Sigmoid colon (tissue), 7 donors: ENCODE results near the gene PPME1. TPM values are rescaled to one million over a fixed set of nuclear protein-coding genes. Genes with fewer than 3 reads are reported as not detected.

Experiments used
- DNase-seq: peaks from one replicate; pipeline ENCODE4 v3.0.0-alpha.2; 2019
- H3K27ac ChIP-seq, 4 donors: fragments of 200-600 bp; sonication (generic); one replicate each; pipeline ENCODE4 v1.5.1; 2016 to 2019; ENCODE audit warnings: mild to moderate bottlenecking in 1 of 4
- H3K27me3 ChIP-seq, 3 donors: fragments of 200-600 bp; sonication (generic); one replicate each; pipeline ENCODE4 v1.5.1; 2019; ENCODE audit warnings: mild to moderate bottlenecking in 1 of 3
- H3K36me3 ChIP-seq, 4 donors: fragments of 200-600 bp; sonication (generic); one replicate each; pipeline ENCODE4 v1.5.1; 2016 to 2019
- H3K4me1 ChIP-seq, 4 donors: fragments of 200-600 bp; sonication (generic); one replicate each; pipeline ENCODE4 v1.5.1; 2017 to 2019
- H3K4me3 ChIP-seq, 4 donors: fragments of 200-600 bp; sonication (generic); one replicate each; pipeline ENCODE4 v1.5.1; 2017 to 2019; ENCODE audit warnings: mild to moderate bottlenecking in 2 of 4, moderate library complexity in 1 of 4
- H3K9me3 ChIP-seq, 4 donors: fragments of 200-600 bp in 3 of 4; sonication (generic) in 3 of 4; one replicate each; pipeline versions ENCODE4 v1.5.1 to v1.6.1; 2013 to 2019
- EP300 ChIP-seq, 4 donors: sonication (generic); formaldehyde crosslinking; IDR thresholded peaks; one replicate each; pipeline ENCODE4 v1.6.1; 2017; ENCODE audit warnings: antibody characterized with exemption in 4 of 4
- POLR2A ChIP-seq, 2 donors: fragments of 450-650 bp; IDR thresholded peaks; one replicate each; pipeline ENCODE4 v1.6.1; 2016; ENCODE audit warnings: antibody characterized with exemption in 2 of 2, mild to moderate bottlenecking in 2 of 2, moderate library complexity in 2 of 2
- POLR2AphosphoS5 ChIP-seq, 4 donors: sonication (generic); formaldehyde crosslinking; IDR thresholded peaks; one replicate each; pipeline ENCODE4 v1.6.1; 2017; ENCODE audit warnings: antibody characterized with exemption in 4 of 4
- WGBS, 2 donors: extraction: QIAGEN DNeasy Blood & Tissue Kit; methylation state at CpG; one replicate each; pipeline ENCODE4 v1.1.7; 2013; 5-methylcytosine and 5-hydroxymethylcytosine counted together
- intact Hi-C: fragments of 100-400 bp; cut with DNase I; formaldehyde crosslinking; loops from one replicate; pipeline ENCODE4 v1.15.1; 2023
- polyA plus RNA-seq, 3 donors: library from polyadenylated mRNA; stranded (reverse); fragments of 200-250 nt; gene quantifications; one replicate each; pipeline ENCODE4 v1.2.3, GENCODE V29; 2013
- total RNA-seq, 4 donors: library from RNA; depleted of rRNA; stranded (reverse); fragments of >200 nt; gene quantifications; one replicate each; pipeline ENCODE4 v1.1.0, GENCODE V29; 2016
- TF ChIP-seq, protein P1 (sequence below), 4 experiments: fragments of 450-650 bp in 3 of 4; fragments of 200-600 bp in 1 of 4; IDR thresholded peaks; one replicate each; pipeline ENCODE4 v1.5.1; 2016 to 2019; ENCODE audit warnings: antibody characterized with exemption in 4 of 4, mild to moderate bottlenecking in 3 of 4, moderate library complexity in 2 of 4
- donor health status: healthy with polysubstance abuse.
- donor health status: Bipolar disorder and iron deficiency.
- donor health status: healthy.

The PPME1 gene
- total and polyA plus RNA-seq, 7 donors, result 10.8 to 22.7 (median 19.3) TPM

DNA sequence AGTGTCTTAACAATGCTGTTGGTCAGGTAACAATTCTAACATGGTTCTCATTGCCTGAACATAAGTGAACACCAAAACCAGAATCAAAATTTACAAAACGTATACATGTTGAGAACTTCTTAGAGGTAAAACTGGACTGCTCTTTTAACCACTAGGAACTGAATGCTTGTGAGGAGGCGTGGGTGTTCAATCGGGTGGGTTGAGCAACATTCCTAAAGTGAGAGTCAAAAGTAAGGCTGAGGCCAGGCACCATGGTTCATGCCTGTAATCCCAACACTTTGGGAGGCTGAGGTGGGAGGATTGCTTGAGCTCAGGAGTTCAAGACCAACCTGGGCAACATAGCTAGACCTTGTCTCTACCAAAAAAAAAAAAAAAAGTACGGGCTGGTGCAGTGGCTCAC is 11.5 kb downstream of the PPME1 start:
- H3K36me3 ChIP-seq, result peaks cover 0 to 2% (median 0%) of the 10 kb centered on the region in 4 donors
- 97 to 98% methylated on average over 4 of the region's 4 CpGs for WGBS, 2 donors
- intact Hi-C loops, result no loop called here

DNA sequence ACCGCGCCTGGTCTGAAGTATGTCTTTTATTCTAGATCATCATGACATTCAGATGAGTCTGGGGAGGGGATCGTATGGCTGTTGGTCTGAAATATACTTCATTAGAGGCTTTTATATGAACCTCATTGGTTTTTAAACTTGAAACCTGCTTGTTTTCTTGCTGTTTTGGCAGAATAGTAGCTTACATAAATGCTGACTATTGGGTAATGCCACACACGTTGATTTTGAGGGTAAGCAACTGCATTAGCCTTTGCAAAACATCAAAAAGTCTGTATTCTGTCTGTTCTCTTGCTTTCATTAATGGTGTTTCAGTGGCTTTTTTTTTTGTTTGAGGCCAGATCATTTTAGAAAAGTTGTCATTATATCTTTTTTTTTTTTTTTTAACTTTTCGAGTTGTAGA is 14.2 kb downstream of the PPME1 start:
- H3K27me3 ChIP-seq, result no peaks in the 10 kb centered on the region
- H3K4me3 ChIP-seq, result no peak overlapping the region
- H3K9me3 ChIP-seq, result no peaks in the 10 kb centered on the region
- no peak for DNase-seq
- 82 to 83% methylated on average over 5 of the region's 5 CpGs for WGBS, 2 donors
- intact Hi-C loops, result no loop called here
- peaks cover 0 to 9% (median 0%) of the 10 kb centered on the region in 4 donors for H3K36me3 ChIP-seq
- no peak overlapping the region for H3K27ac ChIP-seq
- no peaks in the 10 kb centered on the region for H3K4me1 ChIP-seq
- TF ChIP-seq, protein P1, sequence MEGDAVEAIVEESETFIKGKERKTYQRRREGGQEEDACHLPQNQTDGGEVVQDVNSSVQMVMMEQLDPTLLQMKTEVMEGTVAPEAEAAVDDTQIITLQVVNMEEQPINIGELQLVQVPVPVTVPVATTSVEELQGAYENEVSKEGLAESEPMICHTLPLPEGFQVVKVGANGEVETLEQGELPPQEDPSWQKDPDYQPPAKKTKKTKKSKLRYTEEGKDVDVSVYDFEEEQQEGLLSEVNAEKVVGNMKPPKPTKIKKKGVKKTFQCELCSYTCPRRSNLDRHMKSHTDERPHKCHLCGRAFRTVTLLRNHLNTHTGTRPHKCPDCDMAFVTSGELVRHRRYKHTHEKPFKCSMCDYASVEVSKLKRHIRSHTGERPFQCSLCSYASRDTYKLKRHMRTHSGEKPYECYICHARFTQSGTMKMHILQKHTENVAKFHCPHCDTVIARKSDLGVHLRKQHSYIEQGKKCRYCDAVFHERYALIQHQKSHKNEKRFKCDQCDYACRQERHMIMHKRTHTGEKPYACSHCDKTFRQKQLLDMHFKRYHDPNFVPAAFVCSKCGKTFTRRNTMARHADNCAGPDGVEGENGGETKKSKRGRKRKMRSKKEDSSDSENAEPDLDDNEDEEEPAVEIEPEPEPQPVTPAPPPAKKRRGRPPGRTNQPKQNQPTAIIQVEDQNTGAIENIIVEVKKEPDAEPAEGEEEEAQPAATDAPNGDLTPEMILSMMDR (IDR thresholded peaks at IDR 0.05), result no peak
- TF ChIP-seq POLR2A (IDR thresholded peaks at IDR 0.05) (no peak), POLR2AphosphoS5 (IDR thresholded peaks at IDR 0.05) (no peak), EP300 (IDR thresholded peaks at IDR 0.05) (no peak)

More for the DNA sequence above, 11.5 kb downstream of the PPME1 start:
- DNase-seq, result no peak
- TF ChIP-seq, protein P1 (IDR thresholded peaks at IDR 0.05), result no peak
- no peak for TF ChIP-seq POLR2A (IDR thresholded peaks at IDR 0.05)
- no peak for TF ChIP-seq POLR2AphosphoS5 (IDR thresholded peaks at IDR 0.05)
- no peak for TF ChIP-seq EP300 (IDR thresholded peaks at IDR 0.05)
- Histone ChIP-seq H3K9me3 (no peaks in the 10 kb centered on the region), H3K4me1 (peaks cover 0 to 9% (median 3%) of the 10 kb centered on the region in 4 donors), H3K4me3 (no peak overlapping the region), H3K27me3 (no peaks in the 10 kb centered on the region), H3K27ac (no peak overlapping the region)

- intact Hi-C loops, result no loop called here
- WGBS, 2 donors, result 95% methylated on average over 2 of the region's 2 CpGs
- H3K4me3 ChIP-seq, result no peak overlapping the region
- no peaks in the 10 kb centered on the region for H3K27me3 ChIP-seq
- H3K9me3 ChIP-seq, result no peaks in the 10 kb centered on the region
- no peaks in the 10 kb centered on the region for H3K4me1 ChIP-seq
- TF ChIP-seq, protein P1 (IDR thresholded peaks at IDR 0.05), result no peak
- H3K36me3 ChIP-seq, result peaks cover 0 to 11% (median 0%) of the 10 kb centered on the region in 4 donors
- no peak for DNase-seq
- no peak overlapping the region for H3K27ac ChIP-seq
Measured at GRCh38 chr11:74185695-74186094, 14.6 kb downstream of the PPME1 start.

- no peak for DNase-seq
- Histone ChIP-seq H3K9me3 (no peaks in the 10 kb centered on the region), H3K36me3 (no peaks in the 10 kb centered on the region), H3K27ac (no peak overlapping the region), H3K4me3 (no peak overlapping the region), H3K27me3 (no peaks in the 10 kb centered on the region), H3K4me1 (no peaks in the 10 kb centered on the region)
- TF ChIP-seq POLR2A (IDR thresholded peaks at IDR 0.05) (no peak), EP300 (IDR thresholded peaks at IDR 0.05) (no peak), POLR2AphosphoS5 (IDR thresholded peaks at IDR 0.05) (no peak)
- TF ChIP-seq, protein P1 (IDR thresholded peaks at IDR 0.05), result no peak
- intact Hi-C loops, result no loop called here
Measured at GRCh38 chr11:74195828-74196227, 24.7 kb downstream of the PPME1 start.

GRCh38 chr11:74196781-74197486 is 25.8 kb downstream of the PPME1 start:
- no peak for DNase-seq
- 91 to 97% methylated on average over 2 of the region's 2 CpGs for WGBS, 2 donors
- Histone ChIP-seq H3K27ac (no peak overlapping the region), H3K9me3 (no peaks in the 10 kb centered on the region), H3K27me3 (no peaks in the 10 kb centered on the region), H3K36me3 (no peaks in the 10 kb centered on the region), H3K4me1 (no peaks in the 10 kb centered on the region), H3K4me3 (no peak overlapping the region)
- TF ChIP-seq POLR2A (IDR thresholded peaks at IDR 0.05) (no peak), POLR2AphosphoS5 (IDR thresholded peaks at IDR 0.05) (no peak), EP300 (IDR thresholded peaks at IDR 0.05) (no peak)
- TF ChIP-seq, protein P1 (IDR thresholded peaks at IDR 0.05), result no peak
- intact Hi-C loops, result no loop called here
